HCT116 (cell line): ENCODE results near the gene PDE8A. TPM values are rescaled to one million over a fixed set of nuclear protein-coding genes. Genes with fewer than 3 reads are reported as not detected.

Source experiments
- ATAC-seq: fragments of 200-7000 bp; cut with Tn5 transposase; 2 replicates; pipeline ENCODE4 v1.9.1; 2020; ENCODE audit warnings: mild to moderate bottlenecking, moderate library complexity
- BruUV-seq: library from RNA; stranded (reverse); fragments of 400-500 nt; replicated peaks from 2 replicates; lab custom pipeline; 2021; lab: Mats Ljungman, UMichigan
- CTCF ChIA-PET: fragments of 300-600 bp; sonication (Branson Sonifier 250); formaldehyde crosslinking; loops from one replicate; lab custom pipeline; 2021; ENCODE audit warnings: antibody characterized with exemption; lab: Charles Lee
- POLR2A ChIA-PET: fragments of 300-600, 350-600 bp; sonication (Branson Sonifier 250); formaldehyde crosslinking; loops from one replicate; lab custom pipeline; 2021; ENCODE audit warnings: antibody characterized with exemption; lab: Charles Lee
- RAD21 ChIA-PET, 2 experiments: fragments of 300-600 bp; sonication (Branson Sonifier 250); formaldehyde crosslinking; loops; one replicate each; lab custom pipeline; 2023; ENCODE audit warnings: low total read pairs in 2 of 2; ENCODE audit not compliant: uncharacterized antibody in 2 of 2, unreplicated experiment in 2 of 2, low non-redundant PET in 1 of 2; lab: Charles Lee
- DNase-seq: peaks from one replicate; pipeline ENCODE4 v3.0.0-alpha.2; 2010; ENCODE audit warnings: low read depth, low spot score
- H2AFZ ChIP-seq: fragments of 200-600 bp; shearing (Covaris generic), sonication (generic); 2 replicates; pipeline ENCODE4 v1.6.1; 2017; ENCODE audit warnings: low read depth, mixed run types, mixed read lengths, antibody characterized with exemption, low read length; ENCODE audit not compliant: poor library complexity, severe bottlenecking
- H3K27ac ChIP-seq: 2 replicates; pipeline ENCODE4 v1.5.1; 2012; ENCODE audit warnings: low read depth, low read length
- H3K27me3 ChIP-seq: fragments of 200-600 bp; sonication (generic); 2 replicates; pipeline ENCODE4 v1.6.1; 2016; ENCODE audit warnings: mixed run types, low read length, mixed read lengths; ENCODE audit not compliant: insufficient read depth
- H3K36me3 ChIP-seq, 2 experiments: fragments of 200-500 bp in 1 of 2; fragments of 200-600 bp in 1 of 2; sonication (Bioruptor generic) in 1 of 2; sonication (generic) in 1 of 2; 2 replicates each; pipeline versions ENCODE4 v1.5.1 to v1.6.1; 2014 to 2016; ENCODE audit warnings: low read length in 2 of 2, inconsistent platforms in 1 of 2, mixed read lengths in 1 of 2, mixed run types in 1 of 2; ENCODE audit not compliant: insufficient read depth in 2 of 2, control insufficient read depth in 1 of 2
- H3K4me1 ChIP-seq, 2 experiments: fragments of 200-600 bp in 1 of 2; sonication (generic) in 1 of 2; 2 replicates each; pipeline versions ENCODE4 v1.5.1 to v1.6.1; 2012 to 2017; ENCODE audit warnings: low read length in 2 of 2, inconsistent platforms in 1 of 2, mild to moderate bottlenecking in 1 of 2, mixed read lengths in 1 of 2, mixed run types in 1 of 2, moderate library complexity in 1 of 2; ENCODE audit not compliant: insufficient read depth in 2 of 2, control insufficient read depth in 1 of 2
- H3K4me2 ChIP-seq: fragments of 200-600 bp; sonication (generic); 2 replicates; pipeline ENCODE4 v1.6.1; 2017; ENCODE audit warnings: mixed run types, low read length, mixed read lengths
- H3K4me3 ChIP-seq, 2 experiments: fragments of 200-600 bp in 1 of 2; sonication (generic) in 1 of 2; replicated peaks in 1 of 2; 2 replicates each; pipeline ENCODE4 v1.5.1; 2011 to 2016; ENCODE audit warnings: low read length in 2 of 2, control low read depth in 1 of 2, low read depth in 1 of 2, mild to moderate bottlenecking in 1 of 2, mixed read lengths in 1 of 2, mixed run types in 1 of 2
- H3K79me2 ChIP-seq: fragments of 200-600 bp; sonication (generic); 2 replicates; pipeline ENCODE4 v1.6.1; 2017; ENCODE audit warnings: mild to moderate bottlenecking, mixed run types, low read length, moderate library complexity, mixed read lengths; ENCODE audit not compliant: insufficient read depth
- H3K9ac ChIP-seq: fragments of 200-600 bp; sonication (generic); 2 replicates; pipeline ENCODE4 v1.6.1; 2016; ENCODE audit warnings: low read length, mixed read lengths
- H3K9me2 ChIP-seq: fragments of 200-600 bp; sonication (generic), shearing (Covaris generic); 2 replicates; pipeline ENCODE4 v1.6.1; 2017; ENCODE audit warnings: mixed run types, mild to moderate bottlenecking, moderate library complexity; ENCODE audit not compliant: insufficient read depth
- H3K9me3 ChIP-seq, 2 experiments: fragments of 200-500 bp in 1 of 2; fragments of 200-600 bp in 1 of 2; sonication (Bioruptor generic) in 1 of 2; sonication (generic) in 1 of 2; 2 replicates each; pipeline ENCODE4 v1.6.1; 2014 to 2017; ENCODE audit warnings: low read length in 2 of 2, mixed read lengths in 2 of 2, inconsistent platforms in 1 of 2, low read depth in 1 of 2, mild to moderate bottlenecking in 1 of 2, mixed run types in 1 of 2, moderate library complexity in 1 of 2; ENCODE audit not compliant: control insufficient read depth in 1 of 2, insufficient read depth in 1 of 2
- H4K20me1 ChIP-seq: fragments of 200-600 bp; sonication (generic), shearing (Covaris generic); 2 replicates; pipeline ENCODE4 v1.6.1; 2017; ENCODE audit warnings: mixed run types, mild to moderate bottlenecking, moderate library complexity; ENCODE audit not compliant: insufficient read depth
- CBX3 ChIP-seq: IDR thresholded peaks from 2 replicates; pipeline ENCODE4 v1.6.1; 2012; ENCODE audit warnings: low read depth
- CEBPB ChIP-seq: IDR thresholded peaks from 2 replicates; pipeline ENCODE4 v1.6.1; 2012; ENCODE audit warnings: low read depth
- EGR1 ChIP-seq: IDR thresholded peaks from 2 replicates; pipeline ENCODE4 v1.6.1; 2012; ENCODE audit warnings: low read depth
- ELF1 ChIP-seq: IDR thresholded peaks from 2 replicates; pipeline ENCODE4 v1.6.1; 2012; ENCODE audit warnings: low read depth, borderline replicate concordance
- EZH2 ChIP-seq: fragments of 200-600 bp; sonication (generic); IDR thresholded peaks from 2 replicates; pipeline ENCODE4 v1.6.1; 2017; ENCODE audit warnings: antibody characterized with exemption, mixed run types
- FOSL1 ChIP-seq: IDR thresholded peaks from 2 replicates; pipeline ENCODE4 v1.6.1; 2012; ENCODE audit warnings: low read depth
- JUND ChIP-seq: IDR thresholded peaks from 2 replicates; pipeline ENCODE4 v1.6.1; 2012
- POLR2A ChIP-seq: IDR thresholded peaks from 2 replicates; pipeline ENCODE4 v1.7.0; 2011; ENCODE audit warnings: borderline replicate concordance; ENCODE audit not compliant: insufficient read depth, insufficient read length; ENCODE audit errors: extremely low read depth
- POLR2AphosphoS5 ChIP-seq: IDR thresholded peaks from 2 replicates; pipeline ENCODE4 v1.6.1; 2011; ENCODE audit warnings: mild to moderate bottlenecking, low read depth, low read length, moderate library complexity
- RAD21 ChIP-seq: IDR thresholded peaks from 2 replicates; pipeline ENCODE4 v1.6.1; 2012; ENCODE audit warnings: low read depth, mild to moderate bottlenecking
- SIN3A ChIP-seq: IDR thresholded peaks from 2 replicates; pipeline ENCODE4 v1.6.1; 2012; ENCODE audit warnings: low read depth
- SP1 ChIP-seq: IDR thresholded peaks from 2 replicates; pipeline ENCODE4 v1.6.1; 2012; ENCODE audit warnings: low read depth
- TCF7L2 ChIP-seq: IDR thresholded peaks from 2 replicates; pipeline ENCODE4 v1.7.0; 2011; ENCODE audit warnings: borderline replicate concordance, inconsistent platforms; ENCODE audit not compliant: insufficient read depth, insufficient read length; ENCODE audit errors: extremely low read depth
- ZFX ChIP-seq: fragments of 450-650 bp; IDR thresholded peaks from 2 replicates; pipeline ENCODE4 v1.6.1; 2017
- intact Hi-C: fragments of 100-400 bp; cut with micrococcal nuclease; formaldehyde crosslinking; loops from 2 replicates; pipeline ENCODE4 v1.10.0; 2022
- total RNA-seq: library from RNA; stranded (reverse); gene quantifications from one replicate; pipeline ENCODE4 v1.2.1, GENCODE V29; 2021; ENCODE audit not compliant: unreplicated experiment
- TF ChIP-seq, protein P1 (sequence below): IDR thresholded peaks from 2 replicates; pipeline ENCODE4 v1.6.1; 2011; ENCODE audit warnings: mild to moderate bottlenecking, low read length, moderate library complexity; ENCODE audit not compliant: insufficient replicate concordance; ENCODE audit errors: extremely low read depth
- TF ChIP-seq, protein P2 (sequence below): IDR thresholded peaks from 2 replicates; pipeline ENCODE4 v1.6.1; 2012
- TF ChIP-seq, protein P3 (sequence below): IDR thresholded peaks from 2 replicates; pipeline ENCODE4 v1.6.1; 2012
- TF ChIP-seq, protein P4 (sequence below): IDR thresholded peaks from 2 replicates; pipeline ENCODE4 v1.6.1; 2012; ENCODE audit warnings: low read depth

PDE8A gene
- total RNA-seq, 1 experiment from 2014 or later = 37.8 TPM

DNA sequence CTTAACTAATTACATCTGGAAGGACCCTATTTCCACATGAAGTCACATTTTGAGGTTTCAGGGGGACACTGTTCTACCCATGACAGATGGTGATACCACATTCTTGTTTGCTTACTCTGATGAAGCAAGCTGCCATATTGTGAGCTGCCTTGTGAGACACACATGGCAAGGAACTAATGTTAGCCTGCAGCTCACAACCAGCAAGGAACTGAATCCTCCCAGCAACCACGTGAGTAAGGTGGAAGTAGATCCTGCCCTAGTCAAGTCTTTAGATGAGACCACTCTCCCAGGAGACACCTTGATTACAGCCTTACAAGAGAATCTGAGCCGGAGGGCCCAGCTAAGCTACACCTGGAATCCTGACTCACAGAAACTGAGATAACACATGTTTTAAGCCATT, 160.1 kb downstream of the PDE8A start (continued):
- TF ChIP-seq, protein P1, sequence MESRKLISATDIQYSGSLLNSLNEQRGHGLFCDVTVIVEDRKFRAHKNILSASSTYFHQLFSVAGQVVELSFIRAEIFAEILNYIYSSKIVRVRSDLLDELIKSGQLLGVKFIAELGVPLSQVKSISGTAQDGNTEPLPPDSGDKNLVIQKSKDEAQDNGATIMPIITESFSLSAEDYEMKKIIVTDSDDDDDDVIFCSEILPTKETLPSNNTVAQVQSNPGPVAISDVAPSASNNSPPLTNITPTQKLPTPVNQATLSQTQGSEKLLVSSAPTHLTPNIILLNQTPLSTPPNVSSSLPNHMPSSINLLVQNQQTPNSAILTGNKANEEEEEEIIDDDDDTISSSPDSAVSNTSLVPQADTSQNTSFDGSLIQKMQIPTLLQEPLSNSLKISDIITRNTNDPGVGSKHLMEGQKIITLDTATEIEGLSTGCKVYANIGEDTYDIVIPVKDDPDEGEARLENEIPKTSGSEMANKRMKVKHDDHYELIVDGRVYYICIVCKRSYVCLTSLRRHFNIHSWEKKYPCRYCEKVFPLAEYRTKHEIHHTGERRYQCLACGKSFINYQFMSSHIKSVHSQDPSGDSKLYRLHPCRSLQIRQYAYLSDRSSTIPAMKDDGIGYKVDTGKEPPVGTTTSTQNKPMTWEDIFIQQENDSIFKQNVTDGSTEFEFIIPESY = no peak
- TF ChIP-seq, protein P2, sequence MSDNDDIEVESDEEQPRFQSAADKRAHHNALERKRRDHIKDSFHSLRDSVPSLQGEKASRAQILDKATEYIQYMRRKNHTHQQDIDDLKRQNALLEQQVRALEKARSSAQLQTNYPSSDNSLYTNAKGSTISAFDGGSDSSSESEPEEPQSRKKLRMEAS = no peak
- TF ChIP-seq JUND = no peak
- TF ChIP-seq SP1 = no peak
- no peak for TF ChIP-seq EGR1
- TF ChIP-seq SIN3A = no peak

DNA sequence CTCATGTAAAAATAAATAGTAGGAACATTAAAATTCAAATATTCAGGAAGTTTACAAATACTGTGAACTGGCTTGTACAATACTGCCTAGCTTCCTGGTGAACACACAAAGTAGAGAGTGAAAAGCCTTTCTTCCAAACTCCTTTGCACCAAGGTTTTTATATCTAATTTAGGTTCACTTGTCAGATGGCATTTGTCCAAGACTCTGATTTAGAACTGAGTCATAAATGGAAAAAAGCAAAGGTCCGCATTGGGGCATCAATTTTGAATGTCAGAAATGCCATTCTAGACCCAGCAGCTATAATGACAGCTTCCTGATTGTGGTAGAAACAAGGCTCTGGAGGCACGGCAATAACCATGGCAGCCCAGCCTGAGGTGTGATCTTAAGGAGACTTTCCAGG, 160.7 kb downstream of the PDE8A start:
- POLR2A ChIA-PET = no interaction called here
- Histone ChIP-seq H3K9me3 (no peaks in the 10 kb centered on the region), H3K27ac (peak overlapping the region; percentile 15; the same call in 1 of the 2 replicates), H3K27me3 (no peaks in the 10 kb centered on the region), H3K4me3 (peak overlapping the region in 1 of 2 experiments; percentile 2; a peak in 1 of 4 replicates), H2AFZ (no peak overlapping the region), H3K79me2 (no peaks in the 10 kb centered on the region), H3K9me2 (no peaks in the 10 kb centered on the region), H3K4me2 (peak overlapping the region; percentile 58), H3K9ac (no peak overlapping the region), H3K36me3 (peaks cover 5 to 10% of the 10 kb centered on the region in 2 experiments; a peak in 3 of 4 replicates), H4K20me1 (no peaks in the 10 kb centered on the region), H3K4me1 (peaks cover 12 to 21% of the 10 kb centered on the region in 2 experiments)
- RAD21 ChIA-PET = no interaction called here
- intact Hi-C loops = loop anchor here (10.0 kb wide), 1 partner anchor 142 kb away; no protein-coding TSS in a partner anchor
- CTCF ChIA-PET = no interaction called here
- DNase-seq = peak; percentile 53
- BruUV-seq = no TSS peak
- ATAC-seq = peak; percentile 81
- TF ChIP-seq SP1 (peak; percentile 53), EGR1 (0 out of 2 replicates have a peak, but pooled peaks have one; percentile 25), CEBPB (no peak), TCF7L2 (no peak), SIN3A (peak; percentile 64; the same call in 1 of the 2 replicates), RAD21 (peak; percentile 18; the same call in 1 of the 2 replicates), FOSL1 (peak; percentile 81), CBX3 (peak; percentile 58; the same call in 1 of the 2 replicates), ZFX (no peak), POLR2A (no peak), POLR2AphosphoS5 (no peak), ELF1 (peak; percentile 36; the same call in 1 of the 2 replicates), EZH2 (no peak)
- TF ChIP-seq, protein P3, sequence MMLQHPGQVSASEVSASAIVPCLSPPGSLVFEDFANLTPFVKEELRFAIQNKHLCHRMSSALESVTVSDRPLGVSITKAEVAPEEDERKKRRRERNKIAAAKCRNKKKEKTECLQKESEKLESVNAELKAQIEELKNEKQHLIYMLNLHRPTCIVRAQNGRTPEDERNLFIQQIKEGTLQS = no peak
- TF ChIP-seq, protein P1 = no peak
- TF ChIP-seq, protein P4, sequence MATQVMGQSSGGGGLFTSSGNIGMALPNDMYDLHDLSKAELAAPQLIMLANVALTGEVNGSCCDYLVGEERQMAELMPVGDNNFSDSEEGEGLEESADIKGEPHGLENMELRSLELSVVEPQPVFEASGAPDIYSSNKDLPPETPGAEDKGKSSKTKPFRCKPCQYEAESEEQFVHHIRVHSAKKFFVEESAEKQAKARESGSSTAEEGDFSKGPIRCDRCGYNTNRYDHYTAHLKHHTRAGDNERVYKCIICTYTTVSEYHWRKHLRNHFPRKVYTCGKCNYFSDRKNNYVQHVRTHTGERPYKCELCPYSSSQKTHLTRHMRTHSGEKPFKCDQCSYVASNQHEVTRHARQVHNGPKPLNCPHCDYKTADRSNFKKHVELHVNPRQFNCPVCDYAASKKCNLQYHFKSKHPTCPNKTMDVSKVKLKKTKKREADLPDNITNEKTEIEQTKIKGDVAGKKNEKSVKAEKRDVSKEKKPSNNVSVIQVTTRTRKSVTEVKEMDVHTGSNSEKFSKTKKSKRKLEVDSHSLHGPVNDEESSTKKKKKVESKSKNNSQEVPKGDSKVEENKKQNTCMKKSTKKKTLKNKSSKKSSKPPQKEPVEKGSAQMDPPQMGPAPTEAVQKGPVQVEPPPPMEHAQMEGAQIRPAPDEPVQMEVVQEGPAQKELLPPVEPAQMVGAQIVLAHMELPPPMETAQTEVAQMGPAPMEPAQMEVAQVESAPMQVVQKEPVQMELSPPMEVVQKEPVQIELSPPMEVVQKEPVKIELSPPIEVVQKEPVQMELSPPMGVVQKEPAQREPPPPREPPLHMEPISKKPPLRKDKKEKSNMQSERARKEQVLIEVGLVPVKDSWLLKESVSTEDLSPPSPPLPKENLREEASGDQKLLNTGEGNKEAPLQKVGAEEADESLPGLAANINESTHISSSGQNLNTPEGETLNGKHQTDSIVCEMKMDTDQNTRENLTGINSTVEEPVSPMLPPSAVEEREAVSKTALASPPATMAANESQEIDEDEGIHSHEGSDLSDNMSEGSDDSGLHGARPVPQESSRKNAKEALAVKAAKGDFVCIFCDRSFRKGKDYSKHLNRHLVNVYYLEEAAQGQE = no peak
